ENCODE data around the gene EEF1AKMT2. TPM values are rescaled to one million over a fixed set of nuclear protein-coding genes. Genes with fewer than 3 reads are reported as not detected.

Gene EEF1AKMT2
- polyA plus RNA-seq, 2 of the 4 experiments (the other 2 are of a cell fraction) = 23.5 to 28.1 TPM

GRCh38 chr10:124708922-124709520 is 82.7 kb downstream of the EEF1AKMT2 start:
- no peak overlapping the region for H3K4me2 ChIP-seq
- TF ChIP-seq MYC (IDR thresholded peaks at IDR 0.05; ENCODE audit: borderline replicate concordance, low read length) (no peak), TFCP2L1 (CRISPR knock-in tag; IDR thresholded peaks at IDR 0.05) (no peak), HMGXB4 (CRISPR knock-in tag; IDR thresholded peaks at IDR 0.05; ENCODE audit: borderline replicate concordance) (no peak), ATOH8 (CRISPR knock-in tag; IDR thresholded peaks at IDR 0.05; ENCODE audit: low read depth) (no peak), CBX2 (IDR thresholded peaks at IDR 0.05; ENCODE audit: borderline replicate concordance, low read depth) (no peak), HEYL (CRISPR knock-in tag; IDR thresholded peaks at IDR 0.05) (no peak), PBX3 (IDR thresholded peaks at IDR 0.05) (no peak), HES2 (IDR thresholded peaks at IDR 0.05) (no peak), EHMT2 (IDR thresholded peaks at IDR 0.05; ENCODE audit: low read depth) (no peak), HDAC2 (IDR thresholded peaks at IDR 0.05) (no peak), SREBF2 (IDR thresholded peaks at IDR 0.05) (no peak), RNF2 (IDR thresholded peaks at IDR 0.05; ENCODE audit: borderline replicate concordance, low read depth) (no peak), HOXB5 (CRISPR knock-in tag; IDR thresholded peaks at IDR 0.05) (no peak), CHD4 (IDR thresholded peaks at IDR 0.05; ENCODE audit: borderline replicate concordance) (no peak), NFE2L2 (conservative IDR thresholded peaks at IDR 0.05; ENCODE audit: low read length) (no peak), FOXS1 (CRISPR knock-in tag; IDR thresholded peaks at IDR 0.05) (no peak), RFX5 (IDR thresholded peaks at IDR 0.05) (no peak), ELK1 (IDR thresholded peaks at IDR 0.05; ENCODE audit: low read depth, low read length) (no peak), ZFP36 (IDR thresholded peaks at IDR 0.05; ENCODE audit: borderline replicate concordance, partially characterized antibody) (no peak), NR3C1 (IDR thresholded peaks at IDR 0.05) (no peak)
- ChIA-PET POLR2A (no interaction called here), CTCF (interaction anchor here (1.9 kb wide), 1 partner anchor 33 kb away, joined by 5 read pairs; no protein-coding TSS in a partner anchor)
- H3K4me3 ChIP-seq = no peak overlapping the region
- no peak for ATAC-seq
- no peaks in the 10 kb centered on the region for H3K9me3 ChIP-seq
- 0 out of 3 replicates have a peak, but pooled peaks cover 6% of the 10 kb centered on the region for H3K4me1 ChIP-seq
- no peak for FAIRE-seq
- H3K27ac ChIP-seq = no peak overlapping the region
- no peak for DNase-seq (ENCODE audit: low read depth in 1 of 2, low spot score in 1 of 2)
- 86% methylated on average over 9 of the region's 11 CpGs for WGBS (ENCODE audit: missing lambda C conversion rate)

- ChIA-PET POLR2A (no interaction called here), CTCF (interaction anchor here (1.1 to 1.9 kb wide), 3 partner anchors 10 to 34 kb away, joined by 3 to 5 read pairs (median 3); no protein-coding TSS in a partner anchor)
- FAIRE-seq (no peak), ATAC-seq (no peak), DNase-seq (ENCODE audit: low read depth in 1 of 2, low spot score in 1 of 2) (no peak)
- TF ChIP-seq JUN (IDR thresholded peaks at IDR 0.05) (no peak), KDM1A (IDR thresholded peaks at IDR 0.05; ENCODE audit: low read depth) (no peak), TP53 (CRISPR knock-in tag; IDR thresholded peaks at IDR 0.05) (no peak), ZFP36 (IDR thresholded peaks at IDR 0.05; ENCODE audit: borderline replicate concordance, partially characterized antibody) (no peak), RCOR1 (IDR thresholded peaks at IDR 0.05; ENCODE audit: low read depth, low read length) (no peak), CTCF (IDR thresholded peaks at IDR 0.05) (no peak), HOXB5 (CRISPR knock-in tag; IDR thresholded peaks at IDR 0.05) (no peak), RNF2 (IDR thresholded peaks at IDR 0.05; ENCODE audit: borderline replicate concordance, low read depth) (no peak), HOXA7 (CRISPR knock-in tag; IDR thresholded peaks at IDR 0.05) (no peak), MAZ (IDR thresholded peaks at IDR 0.05; ENCODE audit: borderline replicate concordance, low read depth, low read length) (no peak), SMC3 (IDR thresholded peaks at IDR 0.05) (no peak), RAD21 (conservative IDR thresholded peaks at IDR 0.05 in 1 of 2, IDR thresholded peaks at IDR 0.05 in 1 of 2) (no peak), SREBF2 (IDR thresholded peaks at IDR 0.05) (no peak)
- H3K27ac ChIP-seq = no peak overlapping the region
- no peak overlapping the region for H3K4me2 ChIP-seq
- 0 out of 3 replicates have a peak, but pooled peaks cover 6% of the 10 kb centered on the region for H3K4me1 ChIP-seq
- WGBS (ENCODE audit: missing lambda C conversion rate) = 94% methylated on average over 9 of the region's 9 CpGs
- no peaks in the 10 kb centered on the region for H3K9me3 ChIP-seq
- no peak overlapping the region for H3K4me3 ChIP-seq
These were observed 83.4 kb downstream of the EEF1AKMT2 start for GRCh38 chr10:124708246-124708779.
